ENCODE measurements around the gene ETV3L.
"Not testable (repeated sequence)": the region's sequence is repeated elsewhere in the genome, so short reads cannot be mapped to it uniquely, and the experiment has no call there.

ETV3L gene

GRCh38 chr1:157069601-157070000 lies 30.0 kb downstream of the ETV3L start:
- DNase-seq, result no peak

GRCh38 chr1:157059241-157059640 lies 40.4 kb downstream of the ETV3L start:
- DNase-seq, result not testable (repeated sequence)

- no peak for DNase-seq
These were observed 43.3 kb downstream of the ETV3L start for GRCh38 chr1:157056269-157056668.

- not testable (repeated sequence) for DNase-seq
These were observed 43.9 kb downstream of the ETV3L start for GRCh38 chr1:157055729-157056128.

GRCh38 chr1:157050836-157051235 lies 48.8 kb downstream of the ETV3L start:
- no peak for DNase-seq

GRCh38 chr1:157047062-157047410 lies 52.6 kb downstream of the ETV3L start:
- DNase-seq, result no peak

- DNase-seq, result peak; percentile 75
These were observed 54.1 kb downstream of the ETV3L start, which contains the start of gene ARHGEF11 for GRCh38 chr1:157045250-157046218. Gene ARHGEF11, minus strand, starts transcription at chr1:157045742. Its CDS starts 1,412 bp downstream, at chr1:157044330.

- no peak for DNase-seq
These were observed 55.3 kb downstream of the ETV3L start for GRCh38 chr1:157044326-157044725.

- DNase-seq, result no peak
These were observed 55.9 kb downstream of the ETV3L start for GRCh38 chr1:157043685-157044084.

- DNase-seq, result no peak
These were observed 56.8 kb downstream of the ETV3L start for GRCh38 chr1:157042846-157043245.

Measured in kidney glomerular epithelial cell (primary cell).